Prostate gland (tissue), 2 donors: ENCODE measurements around the gene CMC4.

Experiments
- CTCF ChIP-seq, 4 experiments: fragments of 200-600 bp in 2 of 4; fragments of 450-650 bp in 2 of 4; sonication (generic) in 2 of 4; IDR thresholded peaks; 1 replicate in 3 of 4; 2 replicates in 1 of 4; pipeline ENCODE4 v1.5.1; 2016 to 2019; ENCODE audit warnings: antibody characterized with exemption in 4 of 4, mild to moderate bottlenecking in 2 of 4, moderate library complexity in 2 of 4
- POLR2AphosphoS5 ChIP-seq: sonication (generic); formaldehyde crosslinking; IDR thresholded peaks from one replicate; pipeline ENCODE4 v1.6.1; 2017; ENCODE audit warnings: antibody characterized with exemption

- TF ChIP-seq CTCF (IDR thresholded peaks at IDR 0.05) (no peak), POLR2AphosphoS5 (no peak)
These were observed 18.0 kb downstream of the CMC4 start for GRCh38 chrX:155052738-155053498.
